Right renal cortex interstitium (tissue), 3 donors: ENCODE measurements around the gene SCGB3A1. TPM values are rescaled to one million over a fixed set of nuclear protein-coding genes. Genes with fewer than 3 reads are reported as not detected.

Experiments
- polyA plus RNA-seq, 3 donors: library from polyadenylated mRNA; unstranded; fragments of 120-200 nt; gene quantifications; one replicate each; pipeline ENCODE4 v1.2.1, GENCODE V29; 2013; ENCODE audit not compliant: insufficient read length in 3 of 3

The SCGB3A1 gene
- polyA plus RNA-seq, 3 donors: 0.74 to 0.78 (median 0.75) TPM

Other genes starting within 250 kb of the SCGB3A1 start
- 1 to 10 TPM; 4.3 to 5.5 (median 4.5) TPM for gene GFPT2, start 238.2 kb downstream of the SCGB3A1 start, polyA plus RNA-seq
- gene CNOT6, start 97.1 kb downstream of the SCGB3A1 start, polyA plus RNA-seq: 10 to 100 TPM; 57.3 to 62.6 (median 62.4) TPM
- gene FLT4, start 58.1 kb upstream of the SCGB3A1 start, polyA plus RNA-seq: 10 to 100 TPM; 21.8 to 24.7 (median 24.5) TPM
- gene OR2Y1, start 148.6 kb upstream of the SCGB3A1 start, polyA plus RNA-seq: not detected
- gene MGAT1, start 211.3 kb upstream of the SCGB3A1 start, polyA plus RNA-seq: 10 to 100 TPM; 67.0 to 73.1 (median 72.7) TPM